Body of pancreas (tissue), 4 donors: Measurements from ENCODE around the gene FBXL5. TPM values are rescaled to one million over a fixed set of nuclear protein-coding genes. Genes with fewer than 3 reads are reported as not detected.

Experiments used
- ATAC-seq: fragments of 150-250 bp; one replicate; pipeline ENCODE4 v1.9.1; 2016
- DNase-seq, 4 donors: peaks; one replicate each; pipeline ENCODE4 v3.0.0-alpha.2; 2019
- H3K27ac ChIP-seq, 4 donors: fragments of 200-600 bp; sonication (generic); 1 replicate in 3 of 4; 2 replicates in 1 of 4; pipeline versions ENCODE4 v1.5.1 to v1.6.1; 2016 to 2019; ENCODE audit warnings: mild to moderate bottlenecking in 1 of 4, mixed read lengths in 1 of 4, moderate library complexity in 1 of 4
- H3K27me3 ChIP-seq, 2 donors: fragments of 200-600 bp; sonication (generic); one replicate each; pipeline ENCODE4 v1.6.0; 2016; ENCODE audit warnings: mild to moderate bottlenecking in 1 of 2
- H3K36me3 ChIP-seq, 2 donors: fragments of 200-600 bp; sonication (generic); replicated peaks in 1 of 2; 2 replicates each; pipeline ENCODE4 v1.5.1; 2016; ENCODE audit warnings: low read depth in 2 of 2; ENCODE audit not compliant: insufficient read depth in 1 of 2
- H3K4me1 ChIP-seq: fragments of 200-600 bp; sonication (generic); one replicate; pipeline ENCODE4 v1.6.0; 2016
- H3K4me3 ChIP-seq, 2 donors: fragments of 200-600 bp; sonication (generic); 1 replicate in 1 of 2; 2 replicates in 1 of 2; pipeline ENCODE4 v1.5.1; 2016 to 2019
- H3K9me3 ChIP-seq, 3 donors: fragments of 200-600 bp; sonication (generic); 1 replicate in 2 of 3; 2 replicates in 1 of 3; pipeline ENCODE4 v1.5.1; 2016
- POLR2A ChIP-seq, 3 donors: fragments of 450-650 bp; IDR thresholded peaks; one replicate each; pipeline ENCODE4 v1.6.1; 2016; ENCODE audit warnings: antibody characterized with exemption in 3 of 3, mild to moderate bottlenecking in 2 of 3
- WGBS, 2 donors: methylation state at CpG; one replicate each; pipeline ENCODE4 v1.1.5; 2017; 5-methylcytosine and 5-hydroxymethylcytosine counted together
- intact Hi-C: fragments of 100-400 bp; cut with DNase I; formaldehyde crosslinking; loops from one replicate; pipeline ENCODE4 v1.15.1; 2023
- total RNA-seq, 2 donors: library from RNA; depleted of rRNA; stranded (reverse); fragments of >200 nt; gene quantifications; one replicate each; pipeline ENCODE4 v1.1.0, GENCODE V29; 2016
- TF ChIP-seq, protein P1 (sequence below), 7 experiments: fragments of 450-650 bp in 4 of 7; fragments of 200-600 bp in 3 of 7; sonication (generic) in 3 of 7; IDR thresholded peaks; one replicate each; pipeline ENCODE4 v1.5.1; 2016 to 2019; ENCODE audit warnings: antibody characterized with exemption in 7 of 7

The FBXL5 gene
- total RNA-seq, 2 donors from 2014 or later: 52.4 to 56.0 TPM

- no peaks in the 10 kb centered on the region for H3K9me3 ChIP-seq
- intact Hi-C loops: no loop called here
- H3K4me3 ChIP-seq: no peak overlapping the region
- no peaks in the 10 kb centered on the region for H3K27me3 ChIP-seq
- WGBS, 2 donors: 86 to 95% methylated on average over 2 of the region's 2 CpGs
- no peak overlapping the region for H3K27ac ChIP-seq
- no peak for ATAC-seq
- TF ChIP-seq POLR2A (IDR thresholded peaks at IDR 0.05): no peak
- TF ChIP-seq, protein P1, sequence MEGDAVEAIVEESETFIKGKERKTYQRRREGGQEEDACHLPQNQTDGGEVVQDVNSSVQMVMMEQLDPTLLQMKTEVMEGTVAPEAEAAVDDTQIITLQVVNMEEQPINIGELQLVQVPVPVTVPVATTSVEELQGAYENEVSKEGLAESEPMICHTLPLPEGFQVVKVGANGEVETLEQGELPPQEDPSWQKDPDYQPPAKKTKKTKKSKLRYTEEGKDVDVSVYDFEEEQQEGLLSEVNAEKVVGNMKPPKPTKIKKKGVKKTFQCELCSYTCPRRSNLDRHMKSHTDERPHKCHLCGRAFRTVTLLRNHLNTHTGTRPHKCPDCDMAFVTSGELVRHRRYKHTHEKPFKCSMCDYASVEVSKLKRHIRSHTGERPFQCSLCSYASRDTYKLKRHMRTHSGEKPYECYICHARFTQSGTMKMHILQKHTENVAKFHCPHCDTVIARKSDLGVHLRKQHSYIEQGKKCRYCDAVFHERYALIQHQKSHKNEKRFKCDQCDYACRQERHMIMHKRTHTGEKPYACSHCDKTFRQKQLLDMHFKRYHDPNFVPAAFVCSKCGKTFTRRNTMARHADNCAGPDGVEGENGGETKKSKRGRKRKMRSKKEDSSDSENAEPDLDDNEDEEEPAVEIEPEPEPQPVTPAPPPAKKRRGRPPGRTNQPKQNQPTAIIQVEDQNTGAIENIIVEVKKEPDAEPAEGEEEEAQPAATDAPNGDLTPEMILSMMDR (IDR thresholded peaks at IDR 0.05): no peak
- no peaks in the 10 kb centered on the region for H3K36me3 ChIP-seq
- peaks cover 16% of the 10 kb centered on the region for H3K4me1 ChIP-seq
- no peak for DNase-seq
Measured at GRCh38 chr4:15658781-15659180, 3.6 kb upstream of the FBXL5 start.

- 79 to 83% methylated on average over 4 of the region's 4 CpGs for WGBS, 2 donors
- ATAC-seq: no peak
- Histone ChIP-seq H3K36me3 (no peaks in the 10 kb centered on the region), H3K4me3 (no peak overlapping the region), H3K27ac (no peak overlapping the region), H3K27me3 (no peaks in the 10 kb centered on the region), H3K4me1 (peaks cover 21% of the 10 kb centered on the region), H3K9me3 (no peaks in the 10 kb centered on the region)
- no peak for DNase-seq
- intact Hi-C loops: no loop called here
- TF ChIP-seq, protein P1 (IDR thresholded peaks at IDR 0.05): no peak
- no peak for TF ChIP-seq POLR2A (IDR thresholded peaks at IDR 0.05)
Measured at GRCh38 chr4:15658136-15658770, 3.1 kb upstream of the FBXL5 start.

- intact Hi-C loops: no loop called here
- Histone ChIP-seq H3K9me3 (no peaks in the 10 kb centered on the region), H3K27me3 (no peaks in the 10 kb centered on the region), H3K36me3 (no peaks in the 10 kb centered on the region), H3K27ac (no peak overlapping the region), H3K4me3 (no peak overlapping the region), H3K4me1 (peaks cover 29% of the 10 kb centered on the region)
- no peak for ATAC-seq
- TF ChIP-seq POLR2A (IDR thresholded peaks at IDR 0.05): no peak
- TF ChIP-seq, protein P1 (IDR thresholded peaks at IDR 0.05): no peak
- no peak for DNase-seq
Measured at GRCh38 chr4:15657366-15657765, 2.2 kb upstream of the FBXL5 start.

- DNase-seq (no peak), ATAC-seq (no peak)
- Histone ChIP-seq H3K36me3 (no peaks in the 10 kb centered on the region), H3K27ac (peak overlapping the region; percentile 90 to 100 (median 95)), H3K4me3 (peak overlapping the region; percentile 1 to 18), H3K4me1 (peaks cover 41% of the 10 kb centered on the region), H3K27me3 (no peaks in the 10 kb centered on the region), H3K9me3 (no peaks in the 10 kb centered on the region)
- intact Hi-C loops: no loop called here
- 59 to 63% methylated on average over 12 of the region's 12 CpGs for WGBS, 2 donors
- TF ChIP-seq POLR2A (IDR thresholded peaks at IDR 0.05): no peak
- TF ChIP-seq, protein P1 (IDR thresholded peaks at IDR 0.05): no peak
Measured at GRCh38 chr4:15656038-15656470, 897 bp upstream of the FBXL5 start.
